ENCODE measurements around the gene CDC27.

DNA sequence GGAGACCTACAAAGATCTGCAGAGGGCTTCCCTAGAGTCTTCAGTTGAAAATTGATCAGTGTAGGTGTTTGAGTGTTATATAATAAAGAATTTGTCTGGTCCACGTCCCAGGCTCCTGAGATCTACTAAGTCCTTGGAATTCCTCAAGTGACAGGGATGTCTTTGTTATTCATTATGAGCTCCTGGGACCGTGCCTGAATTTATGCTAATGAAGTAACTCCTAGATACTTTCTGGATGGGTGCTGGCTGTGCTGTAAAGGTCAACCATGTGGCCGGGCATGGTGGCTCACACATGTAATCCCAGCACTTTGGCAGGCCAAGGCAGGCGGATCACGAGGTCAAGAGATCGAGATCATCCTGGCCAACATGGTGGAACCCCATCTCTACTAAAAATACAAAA lies 43.7 kb downstream of the CDC27 start:
- TF ChIP-seq, protein P1, sequence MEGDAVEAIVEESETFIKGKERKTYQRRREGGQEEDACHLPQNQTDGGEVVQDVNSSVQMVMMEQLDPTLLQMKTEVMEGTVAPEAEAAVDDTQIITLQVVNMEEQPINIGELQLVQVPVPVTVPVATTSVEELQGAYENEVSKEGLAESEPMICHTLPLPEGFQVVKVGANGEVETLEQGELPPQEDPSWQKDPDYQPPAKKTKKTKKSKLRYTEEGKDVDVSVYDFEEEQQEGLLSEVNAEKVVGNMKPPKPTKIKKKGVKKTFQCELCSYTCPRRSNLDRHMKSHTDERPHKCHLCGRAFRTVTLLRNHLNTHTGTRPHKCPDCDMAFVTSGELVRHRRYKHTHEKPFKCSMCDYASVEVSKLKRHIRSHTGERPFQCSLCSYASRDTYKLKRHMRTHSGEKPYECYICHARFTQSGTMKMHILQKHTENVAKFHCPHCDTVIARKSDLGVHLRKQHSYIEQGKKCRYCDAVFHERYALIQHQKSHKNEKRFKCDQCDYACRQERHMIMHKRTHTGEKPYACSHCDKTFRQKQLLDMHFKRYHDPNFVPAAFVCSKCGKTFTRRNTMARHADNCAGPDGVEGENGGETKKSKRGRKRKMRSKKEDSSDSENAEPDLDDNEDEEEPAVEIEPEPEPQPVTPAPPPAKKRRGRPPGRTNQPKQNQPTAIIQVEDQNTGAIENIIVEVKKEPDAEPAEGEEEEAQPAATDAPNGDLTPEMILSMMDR (IDR thresholded peaks at IDR 0.05) = no peak
- TF ChIP-seq EZH2 (IDR thresholded peaks at IDR 0.05; ENCODE audit: borderline replicate concordance, insufficient read depth, low read depth, low read length, poor library complexity, severe bottlenecking) = no peak

Data from B cell (primary cell).